ENCODE data around the gene ATP1A4.

ATP1A4 gene

DNA sequence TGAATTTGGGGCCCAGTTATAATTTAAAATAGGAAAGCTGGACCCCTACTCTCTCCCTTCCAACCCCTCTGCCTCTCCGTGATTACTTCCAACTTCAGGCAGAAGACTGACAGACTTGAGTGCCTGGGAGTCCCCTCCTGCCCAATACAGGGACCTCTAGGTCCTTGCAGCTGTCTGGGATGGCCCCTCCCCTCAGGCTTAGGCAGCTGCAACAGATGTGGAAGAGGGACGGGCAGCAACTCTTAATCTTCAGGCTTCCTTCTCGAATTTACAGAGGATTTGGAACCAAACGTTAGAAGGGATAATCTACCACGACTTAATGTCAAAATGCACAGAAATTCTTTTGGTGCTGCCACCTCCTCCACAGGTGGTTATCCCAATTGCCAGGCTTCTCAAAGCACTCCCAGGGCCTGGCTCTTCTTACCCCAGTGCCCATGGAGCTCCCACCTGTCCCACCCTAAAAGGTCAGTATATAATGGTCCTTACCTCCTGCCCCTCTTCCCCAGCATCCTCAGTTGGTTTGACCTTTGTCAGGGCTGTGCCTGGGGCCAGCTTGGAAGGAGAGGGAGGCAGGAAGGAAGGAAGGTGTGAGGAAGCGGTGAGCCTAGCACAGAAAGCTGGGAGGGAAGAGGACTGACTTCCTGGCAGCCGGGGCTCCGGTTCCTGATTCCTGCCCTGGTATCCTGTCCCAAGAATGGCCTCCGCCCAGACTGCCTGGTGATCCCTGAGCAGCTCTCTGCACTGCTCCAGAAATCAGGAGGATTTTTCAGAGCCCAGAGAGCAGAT lies 56.6 kb downstream of the ATP1A4 start:
- no peak for DNase-seq

DNA sequence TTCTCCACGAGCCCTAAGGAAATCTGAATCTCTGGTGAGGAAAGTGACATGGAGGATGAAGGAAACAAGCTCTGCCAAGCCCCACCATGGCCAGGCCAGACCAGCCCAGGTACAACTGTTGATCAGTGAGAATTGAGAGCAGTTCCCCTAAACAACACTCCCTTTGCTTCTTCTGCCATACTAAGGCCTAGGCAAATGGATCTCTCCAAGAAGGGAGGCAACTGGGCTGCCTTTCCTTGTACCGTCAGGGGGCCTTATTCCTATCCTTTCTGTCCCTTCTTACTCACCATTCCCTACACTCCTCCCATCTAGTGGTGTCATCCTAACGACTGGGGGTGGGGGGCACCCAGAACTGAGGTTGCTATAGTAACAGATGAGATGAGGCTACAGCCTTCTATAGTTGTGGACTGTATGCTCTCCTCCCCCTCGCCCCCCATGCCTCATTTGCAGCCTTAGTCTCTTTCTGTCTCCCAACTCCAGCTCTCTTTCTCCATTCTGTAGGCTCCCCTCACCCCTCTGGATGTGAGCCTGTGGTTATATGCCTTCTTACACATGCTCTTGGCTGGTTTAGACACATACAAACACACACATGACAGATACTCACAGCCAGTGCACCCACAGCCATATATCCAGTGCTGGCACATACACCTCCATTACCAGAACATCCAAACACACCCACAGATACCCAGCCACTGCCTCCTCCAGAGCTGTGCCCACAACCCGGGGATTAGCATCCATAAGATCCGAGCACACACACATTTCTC lies 57.3 kb downstream of the ATP1A4 start:
- DNase-seq: no peak

DNA sequence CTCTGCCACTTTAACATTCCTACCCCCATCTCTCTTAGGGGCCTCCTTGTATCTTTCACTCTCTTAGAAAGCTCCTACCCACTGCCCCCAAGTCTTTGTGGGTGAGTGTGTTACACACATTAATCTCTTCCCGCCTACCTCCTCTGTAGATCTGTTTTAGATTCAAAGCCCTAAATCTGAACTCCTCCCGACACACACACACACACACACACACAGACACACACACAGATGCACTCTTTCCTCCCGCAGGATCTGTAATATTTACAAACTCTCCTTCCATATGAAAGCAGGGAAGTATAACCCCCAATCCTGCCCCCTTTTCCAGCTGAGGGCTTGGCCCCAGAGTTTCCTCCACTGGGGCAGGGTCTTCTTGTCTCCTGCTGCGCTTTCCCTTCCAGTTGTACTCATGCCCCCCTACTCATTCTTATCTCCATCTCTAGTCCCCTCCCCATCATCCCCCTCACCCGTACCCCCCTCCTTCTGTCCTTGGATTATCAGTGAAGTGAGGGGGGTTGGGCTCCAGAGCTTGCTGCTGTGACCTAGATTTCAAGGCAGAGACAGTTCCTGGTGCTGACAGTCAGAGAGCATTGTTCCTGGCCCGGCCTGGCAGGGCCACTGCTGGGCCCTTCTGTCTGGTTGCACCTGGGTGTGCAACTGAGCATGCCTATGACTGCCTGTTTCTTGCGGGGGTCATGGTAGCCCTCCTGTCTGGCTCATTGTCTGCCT lies 58.1 kb downstream of the ATP1A4 start:
- no peak for DNase-seq

DNA sequence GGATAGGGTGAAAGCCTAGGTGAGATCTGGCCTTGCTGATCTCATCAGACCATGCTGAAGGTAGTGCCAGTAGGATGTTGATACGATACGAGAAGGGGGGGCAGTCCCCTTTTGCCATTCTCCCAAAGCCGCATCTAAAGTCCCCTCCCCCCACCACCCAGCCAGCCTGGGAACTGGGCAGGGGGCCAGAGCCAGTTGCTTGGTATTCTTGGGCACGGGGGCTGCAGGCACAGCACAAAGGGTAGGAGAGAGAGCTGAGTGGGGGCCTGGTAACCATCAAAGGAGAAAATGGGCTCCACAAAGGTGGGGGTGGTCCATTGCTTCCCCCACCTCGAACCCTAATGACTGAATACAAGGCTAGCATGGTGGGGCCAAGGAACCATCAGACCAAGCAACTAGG lies 59.2 kb downstream of the ATP1A4 start:
- no peak for DNase-seq

DNA sequence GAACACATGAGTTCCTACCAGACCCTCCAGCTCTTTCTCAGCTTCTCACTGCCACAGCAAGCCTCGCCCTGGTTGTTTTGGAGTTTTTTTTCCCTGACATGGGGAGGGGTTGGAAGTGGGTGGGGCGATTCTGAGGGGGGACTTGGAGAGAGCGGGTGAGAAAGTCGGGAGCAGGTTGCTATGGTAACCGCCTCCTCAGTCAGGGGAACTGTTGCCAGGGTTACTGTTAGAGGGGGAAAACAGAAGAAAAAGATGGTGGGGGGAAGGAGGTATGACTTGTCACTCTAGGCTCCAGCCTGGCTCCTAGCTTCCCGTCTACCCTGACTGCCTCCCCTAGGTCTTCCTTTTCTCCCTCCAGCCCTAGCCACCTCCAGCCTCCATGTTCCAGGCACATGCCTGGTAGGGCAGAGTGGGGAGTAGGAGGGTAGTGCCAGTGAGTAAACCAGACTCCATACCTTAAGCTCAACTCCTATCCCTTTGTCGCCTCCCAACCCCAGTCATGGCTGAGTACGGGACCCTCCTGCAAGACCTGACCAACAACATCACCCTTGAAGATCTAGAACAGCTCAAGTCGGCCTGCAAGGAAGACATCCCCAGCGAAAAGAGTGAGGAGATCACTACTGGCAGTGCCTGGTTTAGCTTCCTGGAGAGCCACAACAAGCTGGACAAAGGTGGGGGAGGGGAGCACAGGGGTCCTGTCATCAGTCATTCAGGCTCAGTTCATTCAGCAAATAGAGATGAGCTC lies 59.8 kb downstream of the ATP1A4 start:
- DNase-seq: no peak

DNA sequence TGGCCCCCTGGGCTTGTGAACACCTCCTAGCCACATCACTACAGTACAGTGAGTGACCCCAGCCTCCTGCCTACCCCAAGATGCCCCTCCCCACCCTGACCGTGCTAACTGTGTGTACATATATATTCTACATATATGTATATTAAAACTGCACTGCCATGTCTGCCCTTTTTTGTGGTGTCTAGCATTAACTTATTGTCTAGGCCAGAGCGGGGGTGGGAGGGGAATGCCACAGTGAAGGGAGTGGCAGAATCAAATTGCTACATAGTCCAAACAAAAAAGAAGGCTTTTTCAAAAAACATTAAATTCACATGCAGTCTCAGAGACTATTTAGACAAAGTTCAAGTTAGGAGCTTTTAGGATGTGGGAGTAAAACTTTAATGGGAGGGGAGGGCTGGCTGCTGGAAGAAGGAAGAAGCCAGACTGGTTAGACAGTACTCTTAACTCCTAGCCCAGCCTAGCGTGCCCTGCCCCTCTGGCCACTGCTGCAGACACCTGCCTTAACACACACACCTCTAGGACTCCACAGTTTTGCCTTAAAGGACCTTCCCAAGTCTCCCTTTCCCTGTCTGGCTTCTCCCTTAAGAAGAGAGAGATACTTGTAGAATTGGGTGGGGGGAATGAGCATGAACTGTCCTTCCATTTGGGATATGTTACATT lies 63.2 kb downstream of the ATP1A4 start:
- DNase-seq: no peak

DNA sequence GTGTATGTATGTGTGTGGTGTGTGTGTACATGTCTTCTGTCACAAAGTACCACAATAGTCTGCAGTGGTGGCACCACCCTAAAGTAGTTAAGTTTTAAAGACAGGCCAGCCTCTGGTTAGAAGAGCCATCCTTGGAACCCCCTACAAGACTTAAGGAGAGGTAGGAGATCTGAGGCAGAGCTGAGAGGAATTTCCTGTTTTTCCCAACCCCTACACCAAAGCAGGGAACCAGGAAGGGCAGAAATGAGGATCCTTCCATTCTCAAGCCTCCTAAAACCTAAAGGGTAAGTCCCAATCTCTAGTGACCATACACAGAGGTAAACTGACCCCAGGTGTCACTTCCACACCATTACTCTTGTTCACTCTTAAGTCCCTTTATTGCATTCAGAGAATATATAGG lies 64.9 kb downstream of the ATP1A4 start:
- DNase-seq: no peak

DNA sequence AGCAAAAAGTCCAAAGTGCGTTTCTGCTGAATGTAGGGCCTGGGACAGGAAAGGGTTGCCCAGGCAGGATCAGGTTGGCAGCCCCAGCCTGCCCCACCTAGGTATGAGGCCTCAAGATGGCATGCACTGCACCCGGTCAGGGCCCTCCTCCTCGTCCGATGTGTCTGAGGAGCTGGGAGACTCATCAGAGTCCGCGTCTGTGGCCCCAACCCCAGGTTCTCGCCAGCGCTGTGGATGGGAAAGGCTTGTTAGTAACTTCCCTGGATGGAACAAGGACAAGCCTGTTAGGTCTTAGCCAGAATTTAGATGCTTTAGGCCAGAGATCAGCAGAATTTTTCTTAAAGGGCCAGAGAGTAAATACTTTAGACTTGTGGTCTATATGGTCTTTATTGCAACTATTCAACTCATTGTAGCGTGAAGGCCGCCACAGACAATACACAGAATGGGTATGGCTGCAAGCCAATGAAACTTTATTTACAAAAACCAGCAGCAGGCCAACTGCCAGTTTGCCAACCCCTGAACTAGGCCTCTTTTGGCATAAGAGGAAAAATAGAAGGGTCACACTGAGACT lies 66.2 kb downstream of the ATP1A4 start:
- DNase-seq: no peak

DNA sequence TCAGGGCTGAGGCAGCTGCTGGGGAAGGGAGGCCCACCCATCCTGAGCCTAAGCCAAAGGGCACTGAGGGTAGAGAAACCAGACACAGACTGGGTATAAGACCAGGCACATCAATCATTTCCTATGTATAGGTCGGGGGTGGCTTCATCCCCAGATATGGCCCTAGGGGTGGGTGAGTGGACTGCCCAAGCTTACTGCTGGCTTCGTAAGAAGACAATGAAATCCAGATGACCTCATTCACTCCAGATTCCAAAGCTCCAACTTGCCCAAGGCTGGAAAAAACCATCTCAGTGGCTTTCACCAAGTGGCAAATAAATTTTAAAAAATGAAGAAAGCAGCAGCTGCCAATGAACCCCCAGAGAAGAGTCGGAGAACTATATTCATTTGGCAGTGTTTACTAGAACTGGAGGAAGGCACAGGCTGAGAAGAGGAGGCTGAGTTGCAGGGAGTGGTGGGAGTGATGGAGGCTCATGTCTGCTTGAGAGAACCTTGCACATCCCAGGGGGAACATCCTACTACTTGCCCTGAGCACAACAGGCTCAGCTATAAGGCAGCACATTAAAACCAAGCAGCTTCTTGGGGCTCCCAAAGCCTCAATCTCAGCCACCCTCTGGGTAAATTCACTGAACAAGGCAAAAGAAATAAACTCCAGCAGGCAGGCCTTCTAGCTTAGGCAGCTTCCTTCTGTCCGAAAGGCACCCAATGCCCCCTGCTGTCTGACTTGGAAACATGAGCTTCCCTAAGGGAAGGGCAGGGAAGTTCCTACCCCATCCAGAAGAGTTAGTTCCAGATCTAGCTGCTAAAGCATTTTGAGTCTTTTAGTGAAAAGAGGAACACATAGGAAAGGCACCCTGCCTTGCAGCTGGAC lies 67.9 kb downstream of the ATP1A4 start:
- no peak for DNase-seq

DNA sequence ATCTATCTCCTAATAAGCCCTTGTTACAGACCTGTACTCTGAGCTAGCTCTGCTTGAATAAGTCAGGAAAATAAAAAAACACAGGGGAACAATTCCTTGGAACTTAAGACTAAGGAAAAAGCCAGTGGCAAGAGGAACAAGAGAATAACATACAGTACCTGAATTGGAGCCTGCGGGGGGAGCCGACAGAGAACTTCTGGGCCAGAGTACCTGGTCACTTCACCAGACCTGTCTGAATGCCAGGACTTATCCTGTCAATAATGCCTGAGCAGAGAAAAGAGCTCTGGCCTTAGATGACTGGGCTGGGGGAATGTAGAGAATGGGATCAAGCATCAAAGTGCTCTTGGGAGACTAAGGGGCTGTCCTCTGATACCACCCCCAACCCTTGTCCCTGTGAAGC lies 68.9 kb downstream of the ATP1A4 start:
- no peak for DNase-seq

DNA sequence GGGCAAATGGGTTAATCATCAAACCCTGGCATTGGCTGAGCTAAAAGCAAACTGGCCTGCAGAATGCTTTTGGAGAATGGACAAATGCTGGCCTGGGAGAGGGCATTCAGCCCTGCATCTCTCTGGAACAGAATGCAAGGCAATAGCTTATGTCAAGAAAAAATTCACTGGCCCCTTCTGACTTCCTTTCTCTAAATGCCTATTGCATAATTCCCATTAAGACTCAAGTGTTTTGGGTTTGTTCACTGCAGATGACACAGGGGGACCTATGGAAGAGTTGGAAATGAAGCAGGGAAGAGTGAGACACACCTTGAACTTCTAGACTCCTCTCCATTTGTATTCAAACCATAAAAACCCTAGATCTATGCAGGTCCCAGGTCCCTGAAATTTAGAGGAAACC lies 69.7 kb downstream of the ATP1A4 start:
- no peak for DNase-seq

DNA sequence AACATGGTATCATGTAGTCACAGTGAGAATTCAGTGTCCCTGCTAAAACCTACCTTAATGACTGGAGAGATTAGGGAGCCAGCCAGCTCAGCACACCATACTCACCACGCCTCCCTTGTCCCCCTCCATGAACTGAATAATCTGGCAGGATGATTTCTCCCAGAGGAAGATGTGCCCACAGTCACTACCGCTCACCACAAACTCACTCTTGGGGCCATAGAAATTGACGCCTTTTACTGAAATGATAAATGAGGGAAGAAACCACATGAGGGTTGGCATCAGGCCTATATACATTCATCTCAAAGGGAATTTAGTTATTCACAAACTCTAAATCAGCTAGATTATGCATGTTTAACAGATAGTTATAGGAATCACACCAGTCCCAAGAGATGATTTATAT lies 71.1 kb downstream of the ATP1A4 start:
- DNase-seq: no peak

DNA sequence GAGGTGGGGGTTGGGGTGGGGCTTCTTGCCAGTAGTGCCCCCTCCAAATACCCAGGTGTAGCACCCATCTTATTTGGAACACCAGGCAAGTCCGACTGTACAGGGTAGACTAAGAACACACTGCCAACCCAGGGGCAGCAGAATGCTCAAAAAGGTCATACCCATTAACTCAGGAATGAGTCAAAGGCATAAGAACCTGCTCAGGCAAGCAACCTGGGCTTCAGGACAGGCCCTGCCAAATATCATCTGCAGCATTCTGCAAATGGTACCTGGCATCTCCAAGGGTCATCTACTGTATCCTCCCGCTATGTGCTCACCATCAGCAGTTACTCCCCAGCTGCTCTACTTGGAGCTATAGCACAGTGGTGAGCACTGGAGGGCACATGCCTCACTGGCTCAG lies 73.2 kb downstream of the ATP1A4 start:
- no peak for DNase-seq

DNA sequence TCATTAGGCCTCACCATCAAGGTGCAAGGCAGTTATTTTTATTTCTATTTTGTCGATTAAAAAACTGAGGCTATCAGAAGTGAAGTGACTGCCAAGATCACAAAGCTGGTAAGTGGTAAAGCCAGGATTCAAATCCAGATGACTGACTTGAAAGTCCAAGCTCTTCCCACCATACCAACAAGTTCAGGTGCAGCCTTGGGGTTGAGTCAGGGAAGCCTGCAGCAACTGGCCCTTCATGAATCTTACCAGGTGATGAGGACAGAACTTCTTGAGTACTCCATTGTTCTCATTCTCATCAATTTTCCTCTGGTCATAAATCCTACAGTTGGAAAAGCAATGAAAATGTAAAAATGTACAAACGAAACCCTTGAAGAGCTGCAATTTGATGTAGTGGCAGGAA lies 73.9 kb downstream of the ATP1A4 start:
- no peak for DNase-seq

DNA sequence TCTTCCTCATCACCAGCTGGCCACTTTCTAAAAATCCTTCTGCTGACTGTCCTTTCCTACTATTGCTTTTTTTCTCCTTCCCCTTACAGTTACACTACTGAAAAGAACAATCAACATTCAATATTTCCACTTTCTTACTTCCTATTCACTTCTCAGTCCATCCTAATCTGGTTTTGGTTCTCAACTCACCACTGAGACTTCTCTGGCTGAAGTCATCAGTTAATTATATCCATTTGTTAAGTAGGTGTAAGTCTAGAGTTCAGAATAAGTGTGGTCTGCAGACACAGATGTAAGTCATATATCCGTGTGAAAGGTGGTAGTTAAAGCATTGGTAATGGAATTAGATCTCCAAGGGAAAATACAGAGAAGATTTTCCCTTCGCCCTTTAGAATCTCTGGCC lies 75.2 kb downstream of the ATP1A4 start:
- DNase-seq: no peak

DNA sequence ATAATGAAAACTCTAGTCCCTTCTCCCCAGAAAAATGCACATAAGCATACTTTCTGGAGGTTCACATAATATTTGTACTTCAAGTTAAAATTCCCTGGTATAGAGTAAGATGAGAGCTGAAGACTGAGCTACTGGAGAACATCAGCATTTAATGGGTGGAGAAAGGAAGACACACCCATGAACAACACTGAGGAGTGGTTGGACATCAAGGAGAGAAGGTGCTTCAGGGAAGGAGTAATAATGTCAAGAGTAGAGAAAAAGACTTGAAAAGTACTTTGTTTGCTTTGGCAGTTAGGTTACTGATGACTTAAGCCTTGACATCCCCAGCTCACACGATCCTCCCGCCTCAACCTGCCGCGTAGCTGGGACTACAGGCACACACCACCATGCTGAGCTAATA lies 75.6 kb downstream of the ATP1A4 start:
- no peak for DNase-seq

DNA sequence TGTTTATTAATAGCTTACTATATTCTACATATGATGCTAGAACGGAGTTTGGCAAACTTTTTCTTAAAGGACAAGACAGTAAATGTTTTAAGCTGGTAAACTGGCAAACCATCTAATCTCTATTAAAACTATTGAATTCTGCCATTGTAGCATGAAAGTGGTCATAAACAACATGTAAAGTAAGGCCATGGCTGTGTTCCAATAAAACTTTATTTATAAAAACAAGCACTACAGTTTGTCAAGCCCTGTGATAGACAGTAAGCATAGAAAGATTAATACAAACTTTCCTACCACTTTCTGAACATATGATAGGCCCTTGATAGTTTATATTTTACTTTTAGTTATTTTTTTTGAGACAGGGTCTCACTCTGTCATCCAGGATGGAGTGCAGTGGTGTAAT lies 76.2 kb downstream of the ATP1A4 start:
- DNase-seq: no peak

DNA sequence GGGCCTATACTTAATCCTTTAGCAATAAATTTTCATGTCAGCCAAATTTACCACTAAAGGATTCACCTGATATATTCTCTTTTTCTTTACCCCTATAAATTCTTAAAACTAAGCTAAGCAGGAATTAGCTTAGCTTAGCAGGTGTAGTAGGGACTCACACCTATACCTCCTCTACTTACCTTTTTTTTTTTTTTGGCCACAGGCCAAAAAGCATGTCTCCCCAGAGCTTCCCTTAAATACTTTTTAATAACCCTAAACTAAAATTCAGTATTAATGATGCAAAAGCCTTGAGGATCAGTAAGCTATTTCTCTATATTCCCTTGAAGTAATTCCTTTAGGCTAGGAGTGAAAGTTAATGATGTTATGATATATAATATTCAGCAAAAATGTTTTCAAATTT lies 77.0 kb downstream of the ATP1A4 start:
- no peak for DNase-seq

DNA sequence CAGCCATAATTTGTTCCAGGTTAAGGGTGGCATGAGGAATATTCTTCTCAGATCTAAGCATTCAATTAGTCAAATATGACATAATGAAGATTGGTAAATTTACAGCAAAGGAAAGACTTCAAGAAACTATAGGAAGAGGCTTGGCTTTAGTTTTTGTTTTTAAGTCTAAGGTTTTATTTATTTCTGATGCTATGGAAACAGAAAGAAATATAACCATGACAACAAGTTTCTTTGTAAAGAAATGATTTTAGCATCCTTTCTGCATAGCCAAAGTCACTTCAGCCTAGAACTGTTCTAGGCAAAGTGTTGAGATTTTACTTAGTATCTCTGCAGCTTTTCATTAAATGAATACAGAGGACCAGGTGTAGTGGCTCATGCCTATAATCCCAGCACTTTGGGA lies 81.5 kb downstream of the ATP1A4 start:
- no peak for DNase-seq
